Brain microvascular endothelial cell (primary cell): ENCODE measurements around the gene BORCS5.

ENCODE experiments used
- DNase-seq: peaks from one replicate; pipeline ENCODE4 v3.0.0-alpha.2; 2020
- H3K27ac ChIP-seq: fragments of 250-450 bp; sonication (Bioruptor Pico); 2 replicates; pipeline ENCODE4 v1.5.1; 2020; ENCODE audit warnings: mild to moderate bottlenecking, moderate library complexity
- H3K27me3 ChIP-seq: fragments of 250-450 bp; sonication (Bioruptor Pico); replicated peaks from 2 replicates; pipeline ENCODE4 v1.5.1; 2020; ENCODE audit warnings: mild to moderate bottlenecking
- H3K36me3 ChIP-seq: fragments of 250-450 bp; sonication (Bioruptor Pico); replicated peaks from 2 replicates; pipeline ENCODE4 v1.5.1; 2020; ENCODE audit warnings: mild to moderate bottlenecking
- H3K4me3 ChIP-seq: 2 replicates; pipeline ENCODE4 v1.5.1; 2011; ENCODE audit warnings: low read depth, mild to moderate bottlenecking, control low read depth, low read length, moderate library complexity
- in situ Hi-C: cut with HindIII; loops from 2 replicates; pipeline ENCODE4 v1.10.0; 2017; ENCODE audit warnings: low sequenced_read_pairs, low pct_ligation_motif_present
- TF ChIP-seq, protein P1 (sequence below): IDR thresholded peaks from 2 replicates; pipeline ENCODE4 v1.5.1; 2011; ENCODE audit warnings: low read depth, mild to moderate bottlenecking, moderate library complexity, low read length, control low read depth, inconsistent platforms; ENCODE audit errors: missing control alignments

Gene BORCS5

DNA sequence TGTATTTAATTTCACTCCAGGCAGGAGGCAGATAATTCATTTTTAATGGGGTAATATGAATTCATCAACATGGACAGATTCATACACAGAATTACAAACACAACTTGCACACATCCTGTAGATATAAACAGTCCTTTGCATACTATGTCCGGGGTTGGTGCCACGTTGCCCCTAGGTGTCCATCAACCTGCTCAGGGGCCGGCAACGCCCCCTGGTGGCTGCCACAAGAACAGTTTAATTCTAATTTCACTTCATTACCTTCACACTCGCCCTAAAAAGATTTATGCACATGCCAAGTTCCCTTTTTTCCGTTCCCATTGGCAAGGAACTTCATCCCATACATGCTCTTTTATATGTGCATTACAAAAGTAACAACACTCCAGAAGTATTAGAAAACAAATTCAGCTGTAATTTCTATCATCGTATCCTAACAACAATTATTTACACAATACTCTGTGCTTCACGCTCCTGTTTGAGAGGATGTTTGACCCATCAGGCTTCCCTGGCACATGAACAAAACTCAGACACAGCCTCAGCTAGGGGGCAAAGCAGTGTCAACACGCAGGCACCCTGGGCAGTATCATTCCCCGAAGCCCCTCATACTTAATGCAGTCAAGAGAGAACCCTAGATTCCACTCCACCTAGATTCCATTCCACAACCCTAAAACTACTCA, 22.4 kb upstream of the BORCS5 start:
- Histone ChIP-seq H3K27ac (no peak overlapping the region), H3K4me3 (no peak overlapping the region), H3K36me3 (no peaks in the 10 kb centered on the region), H3K27me3 (no peaks in the 10 kb centered on the region)
- peak; percentile 18 for DNase-seq
- in situ Hi-C loops, result loop anchor here (25.0 kb wide), 1 partner anchor 247 kb away; no protein-coding TSS in a partner anchor
- TF ChIP-seq, protein P1, sequence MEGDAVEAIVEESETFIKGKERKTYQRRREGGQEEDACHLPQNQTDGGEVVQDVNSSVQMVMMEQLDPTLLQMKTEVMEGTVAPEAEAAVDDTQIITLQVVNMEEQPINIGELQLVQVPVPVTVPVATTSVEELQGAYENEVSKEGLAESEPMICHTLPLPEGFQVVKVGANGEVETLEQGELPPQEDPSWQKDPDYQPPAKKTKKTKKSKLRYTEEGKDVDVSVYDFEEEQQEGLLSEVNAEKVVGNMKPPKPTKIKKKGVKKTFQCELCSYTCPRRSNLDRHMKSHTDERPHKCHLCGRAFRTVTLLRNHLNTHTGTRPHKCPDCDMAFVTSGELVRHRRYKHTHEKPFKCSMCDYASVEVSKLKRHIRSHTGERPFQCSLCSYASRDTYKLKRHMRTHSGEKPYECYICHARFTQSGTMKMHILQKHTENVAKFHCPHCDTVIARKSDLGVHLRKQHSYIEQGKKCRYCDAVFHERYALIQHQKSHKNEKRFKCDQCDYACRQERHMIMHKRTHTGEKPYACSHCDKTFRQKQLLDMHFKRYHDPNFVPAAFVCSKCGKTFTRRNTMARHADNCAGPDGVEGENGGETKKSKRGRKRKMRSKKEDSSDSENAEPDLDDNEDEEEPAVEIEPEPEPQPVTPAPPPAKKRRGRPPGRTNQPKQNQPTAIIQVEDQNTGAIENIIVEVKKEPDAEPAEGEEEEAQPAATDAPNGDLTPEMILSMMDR, result peak; percentile 82

DNA sequence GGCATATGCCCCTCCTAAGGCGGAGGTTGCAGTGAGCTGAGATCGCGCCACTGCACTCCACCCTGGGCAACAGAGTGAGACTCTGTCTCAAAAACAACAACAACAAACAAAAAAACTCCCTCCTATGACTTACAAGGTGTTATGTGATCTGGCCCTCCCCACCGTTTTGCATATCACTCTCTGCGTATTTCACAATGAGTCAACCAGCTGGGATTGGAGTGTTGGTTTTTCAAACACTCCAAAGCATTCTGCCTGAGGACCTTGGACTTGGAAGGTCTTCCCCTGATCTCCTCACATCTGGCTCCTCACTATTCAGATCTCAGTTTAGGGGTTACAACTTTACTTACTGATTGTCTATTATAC, 20.8 kb upstream of the BORCS5 start:
- peak; percentile 65 for DNase-seq
- H3K4me3 ChIP-seq, result no peak overlapping the region
- no peak overlapping the region for H3K27ac ChIP-seq
- TF ChIP-seq, protein P1, result no peak
- H3K36me3 ChIP-seq, result no peaks in the 10 kb centered on the region
- in situ Hi-C loops, result loop anchor here (25.0 kb wide), 1 partner anchor 249 kb away; no protein-coding TSS in a partner anchor
- H3K27me3 ChIP-seq, result no peaks in the 10 kb centered on the region

DNA sequence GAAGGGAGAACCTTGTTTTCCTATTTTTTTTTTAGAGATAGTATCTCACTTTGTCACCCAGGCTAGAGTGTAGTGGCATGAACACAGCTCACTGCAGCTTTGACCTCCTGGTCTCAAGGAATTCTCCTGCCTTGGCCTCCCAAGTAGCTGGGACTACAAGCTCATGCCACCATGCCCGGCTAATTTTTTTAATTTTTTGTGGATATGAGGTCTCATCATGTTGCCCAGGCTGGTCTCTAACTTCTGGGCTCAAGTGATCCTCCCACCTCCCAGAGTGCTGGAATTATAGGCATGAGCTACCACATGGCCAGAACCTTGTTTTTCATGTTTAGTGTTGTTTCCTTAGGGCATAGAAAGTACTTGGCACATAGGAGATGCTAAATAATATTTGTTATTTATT, 20.4 kb upstream of the BORCS5 start:
- TF ChIP-seq, protein P1, result no peak

DNA sequence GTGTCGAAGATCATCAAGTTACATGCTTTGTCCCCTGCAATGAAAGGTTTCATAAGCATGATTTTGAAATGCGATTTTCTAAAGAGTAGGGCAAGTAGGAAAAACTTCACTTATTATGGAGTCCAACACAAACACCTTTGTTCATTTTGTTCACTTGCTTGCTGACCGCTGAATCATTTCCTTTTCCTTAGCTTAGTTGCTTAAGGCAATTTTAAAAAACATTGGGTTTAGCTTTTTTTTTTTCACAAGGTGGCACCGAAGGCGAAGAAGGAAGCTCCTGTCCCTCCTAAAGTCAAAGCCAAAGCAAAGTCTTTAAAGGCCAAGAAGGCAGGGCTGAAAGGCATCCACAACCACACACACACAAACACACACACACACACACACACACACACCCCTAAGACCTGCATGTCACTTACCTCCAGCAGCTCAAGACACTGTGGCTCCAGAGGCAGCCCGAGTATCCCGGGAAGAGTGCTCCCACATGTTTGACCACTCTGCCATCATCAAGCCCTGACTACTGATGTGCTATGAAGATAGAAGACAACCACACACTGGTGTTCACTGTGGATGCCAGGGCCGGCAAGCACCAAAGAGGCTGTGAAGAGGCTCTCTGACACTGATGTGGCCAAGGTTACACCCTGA, 18.2 kb upstream of the BORCS5 start:
- H3K27me3 ChIP-seq, result no peaks in the 10 kb centered on the region
- no peak for DNase-seq
- no peak overlapping the region for H3K27ac ChIP-seq
- TF ChIP-seq, protein P1, result no peak
- H3K36me3 ChIP-seq, result no peaks in the 10 kb centered on the region
- H3K4me3 ChIP-seq, result no peak overlapping the region
- in situ Hi-C loops, result loop anchor here (25.0 kb wide), 1 partner anchor 251 kb away; no protein-coding TSS in a partner anchor

More for the DNA sequence above, 20.4 kb upstream of the BORCS5 start:
- Histone ChIP-seq H3K27ac (no peak overlapping the region), H3K4me3 (no peak overlapping the region), H3K27me3 (no peaks in the 10 kb centered on the region), H3K36me3 (no peaks in the 10 kb centered on the region)
- in situ Hi-C loops, result loop anchor here (25.0 kb wide), 1 partner anchor 249 kb away; no protein-coding TSS in a partner anchor
- DNase-seq, result no peak

DNA sequence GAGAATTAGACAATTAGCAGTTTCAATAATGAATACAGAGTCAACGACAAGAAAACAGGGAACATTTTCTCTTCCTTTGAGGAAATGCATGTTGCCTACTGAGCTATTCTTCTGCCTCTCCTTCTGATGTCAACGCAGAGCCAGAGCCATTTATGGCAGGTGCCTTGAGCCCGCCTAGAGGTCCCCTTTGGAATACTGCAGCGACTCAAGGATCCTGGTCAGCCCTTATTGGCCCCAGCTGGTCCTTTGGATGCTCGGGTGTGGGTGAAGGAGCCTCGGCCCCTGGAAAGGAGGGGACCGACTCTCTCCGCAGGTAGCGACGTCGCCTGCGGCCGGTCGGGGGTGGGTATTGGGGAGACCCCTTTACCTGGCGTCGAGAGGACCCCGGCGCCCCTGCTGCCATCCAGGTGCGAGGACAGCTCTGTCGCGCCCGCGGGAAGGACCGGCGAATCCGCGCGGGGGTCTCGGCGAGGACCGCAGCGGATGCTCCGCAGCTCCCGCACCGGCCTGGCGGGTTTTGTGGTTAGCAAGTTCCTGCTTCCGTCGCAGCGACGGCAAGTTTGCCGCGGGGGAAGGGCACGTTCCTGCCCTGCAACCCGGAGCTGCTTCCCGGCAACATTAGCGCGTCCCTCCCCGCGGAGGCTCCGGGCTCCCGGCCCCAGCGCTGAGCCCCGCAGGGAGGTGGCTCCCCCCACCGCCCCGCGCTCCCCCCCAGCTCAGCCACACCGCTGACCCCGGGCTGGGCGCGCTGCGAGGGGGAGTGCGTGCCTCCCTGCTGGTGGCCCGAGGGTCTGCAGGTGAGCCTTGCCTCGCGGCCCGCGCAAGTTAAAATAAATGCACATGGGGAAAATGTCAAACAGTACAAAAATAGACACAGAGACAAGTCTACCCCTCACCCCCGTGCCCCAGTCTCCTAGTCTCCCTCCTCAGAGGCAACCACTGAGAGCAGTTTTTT, 6.9 kb upstream of the BORCS5 start, which contains the start of gene MANSC1:
TSS of gene MANSC1 (minus strand) at position 532 of the 955 bp plus-strand sequence. CDS start 6,928 bp downstream, outside the sequence.
- H3K27ac ChIP-seq, result no peak within 1 kb of the TSS
- TF ChIP-seq, protein P1, result peak; percentile 49
- H3K36me3 ChIP-seq, result no peaks in the 10 kb centered on the region
- DNase-seq, result no peak
- in situ Hi-C loops, result loop anchor here (25.0 kb wide), 1 partner anchor 263 kb away; no protein-coding TSS in a partner anchor
- H3K4me3 ChIP-seq, result peak within 1 kb of the TSS; percentile 65
- H3K27me3 ChIP-seq, result no peaks in the 10 kb centered on the region
